Aorta (tissue), 5 donors: ENCODE results near the gene ABI3BP. TPM values are rescaled to one million over a fixed set of nuclear protein-coding genes. Genes with fewer than 3 reads are reported as not detected.

Source experiments
- ATAC-seq: fragments of 200-7000 bp; cut with Tn5 transposase; one replicate; pipeline ENCODE4 v1.9.1; 2022; ENCODE audit warnings: moderate library complexity; ENCODE audit not compliant: low FRiP score
- DNase-seq, 2 donors: peaks; one replicate each; pipeline ENCODE4 v3.0.0-alpha.2; 2020
- H3K27ac ChIP-seq, 2 donors: one replicate each; pipeline ENCODE4 v1.5.1; 2013; ENCODE audit warnings: low read length in 2 of 2, mild to moderate bottlenecking in 2 of 2, moderate library complexity in 2 of 2, control low read depth in 1 of 2, inconsistent platforms in 1 of 2, low read depth in 1 of 2
- H3K27me3 ChIP-seq, 2 donors: one replicate each; pipeline ENCODE4 v1.6.1; 2013; ENCODE audit warnings: control low read depth in 1 of 2, low read length in 1 of 2, mild to moderate bottlenecking in 1 of 2, moderate library complexity in 1 of 2; ENCODE audit not compliant: insufficient read depth in 2 of 2, control insufficient read depth in 1 of 2
- H3K36me3 ChIP-seq, 2 donors: one replicate each; pipeline ENCODE4 v1.6.1; 2013; ENCODE audit warnings: control low read depth in 1 of 2, low read length in 1 of 2, mild to moderate bottlenecking in 1 of 2; ENCODE audit not compliant: insufficient read depth in 2 of 2, control insufficient read depth in 1 of 2
- H3K4me1 ChIP-seq, 2 donors: one replicate each; pipeline ENCODE4 v1.6.1; 2013; ENCODE audit warnings: low read length in 2 of 2, control low read depth in 1 of 2, mild to moderate bottlenecking in 1 of 2, moderate library complexity in 1 of 2; ENCODE audit not compliant: insufficient read depth in 2 of 2, control insufficient read depth in 1 of 2
- H3K4me3 ChIP-seq, 2 donors: one replicate each; pipeline ENCODE4 v1.5.1; 2013; ENCODE audit warnings: low read length in 2 of 2, control low read depth in 1 of 2, mild to moderate bottlenecking in 1 of 2
- H3K9me3 ChIP-seq: one replicate; pipeline ENCODE4 v1.6.1; 2013; ENCODE audit warnings: mild to moderate bottlenecking, low read length; ENCODE audit not compliant: control insufficient read depth
- WGBS, 2 donors: extraction: QIAGEN DNeasy Blood & Tissue Kit; methylation state at CpG; one replicate each; pipeline ENCODE4 v1.1.7; 2013; 5-methylcytosine and 5-hydroxymethylcytosine counted together
- intact Hi-C, 2 donors: fragments of 100-400 bp; cut with DNase I; formaldehyde crosslinking; loops; one replicate each; pipeline versions ENCODE4 v1.14.2 to v1.15.0; 2022
- polyA plus RNA-seq, 2 donors: library from polyadenylated mRNA; stranded (reverse); fragments of 200-250 nt; gene quantifications; one replicate each; pipeline ENCODE4 v1.2.3, GENCODE V29; 2013
- total RNA-seq, 2 donors: library from RNA; stranded (reverse); fragmentation: NEBNext Ultra II Directional; extraction: Animal tissue kit (Norgen Biotek cat#: 25700); gene quantifications; one replicate each; pipeline ENCODE4 v1.2.1, GENCODE V29; 2021
- donor health status: healthy with polysubstance abuse.
- donor health status: Bipolar disorder and iron deficiency.
- donor health status: DM: no; HTN: no; CAD: no.
- donor health status: DM: no; HTN: no; CAD: no.
- donor health status: DM: yes; HTN: yes; CAD: no.

Gene ABI3BP
- total and polyA plus RNA-seq, 4 donors, result 4.6 to 389 (median 115) TPM

GRCh38 chr3:100994809-100995208 lies 1.6 kb upstream of the ABI3BP start:
- DNase-seq, result no peak
- Histone ChIP-seq H3K4me3 (no peak overlapping the region), H3K36me3 (no peaks in the 10 kb centered on the region), H3K27me3 (no peaks in the 10 kb centered on the region), H3K4me1 (no peaks in the 10 kb centered on the region), H3K9me3 (no peaks in the 10 kb centered on the region), H3K27ac (no peak overlapping the region)
- no peak for ATAC-seq
- 20 to 23% methylated on average over 2 of the region's 2 CpGs for WGBS, 2 donors
- intact Hi-C loops, result loop anchor here in 1 of 2 donors (10.0 kb wide), 1 partner anchor 70 kb away; no protein-coding TSS in a partner anchor

- DNase-seq, result no peak
- 68 to 78% methylated on average over 5 of the region's 5 CpGs for WGBS, 2 donors
These were observed 966 bp upstream of the ABI3BP start for GRCh38 chr3:100994187-100994586.

GRCh38 chr3:100992231-100993012 lies 799 bp downstream of the ABI3BP start:
- H3K4me3 ChIP-seq, result peak overlapping the region; percentile 66 to 75
- H3K36me3 ChIP-seq, result no peaks in the 10 kb centered on the region
- no peaks in the 10 kb centered on the region for H3K9me3 ChIP-seq
- 0 to 2% methylated on average over 3 of the region's 3 CpGs for WGBS, 2 donors
- ATAC-seq (peak; percentile 76), DNase-seq (no peak)
- H3K27ac ChIP-seq, result peak overlapping the region; percentile 5 to 67
- no peaks in the 10 kb centered on the region for H3K27me3 ChIP-seq
- peaks cover 0 to 2% of the 10 kb centered on the region in 2 donors for H3K4me1 ChIP-seq
- intact Hi-C loops, result loop anchor here in 1 of 2 donors (10.0 kb wide), 1 partner anchor 72 kb away; no protein-coding TSS in a partner anchor

More at GRCh38 chr3:100994187-100994586, 966 bp upstream of the ABI3BP start:
- Histone ChIP-seq H3K27ac (no peak overlapping the region), H3K4me1 (peaks cover 0 to 2% of the 10 kb centered on the region in 2 donors), H3K9me3 (no peaks in the 10 kb centered on the region), H3K4me3 (no peak overlapping the region), H3K36me3 (no peaks in the 10 kb centered on the region), H3K27me3 (no peaks in the 10 kb centered on the region)
- ATAC-seq, result no peak
- intact Hi-C loops, result loop anchor here in 1 of 2 donors (10.0 kb wide), 1 partner anchor 71 kb away; no protein-coding TSS in a partner anchor

GRCh38 chr3:100988080-100988479 lies 5.1 kb downstream of the ABI3BP start:
- ATAC-seq (no peak), DNase-seq (no peak)
- no peaks in the 10 kb centered on the region for H3K36me3 ChIP-seq
- peaks cover 0 to 2% of the 10 kb centered on the region in 2 donors for H3K4me1 ChIP-seq
- no peaks in the 10 kb centered on the region for H3K27me3 ChIP-seq
- no peaks in the 10 kb centered on the region for H3K9me3 ChIP-seq
- WGBS, 2 donors, result 66 to 71% methylated on average over 1 of the region's 1 CpG
- intact Hi-C loops, result no loop called here
- H3K4me3 ChIP-seq, result no peak overlapping the region
- H3K27ac ChIP-seq, result no peak overlapping the region

- intact Hi-C loops, result no loop called here
- no peaks in the 10 kb centered on the region for H3K9me3 ChIP-seq
- no peaks in the 10 kb centered on the region for H3K27me3 ChIP-seq
- no peak overlapping the region for H3K27ac ChIP-seq
- H3K4me3 ChIP-seq, result no peak overlapping the region
- no peaks in the 10 kb centered on the region for H3K36me3 ChIP-seq
- DNase-seq (no peak), ATAC-seq (no peak)
- H3K4me1 ChIP-seq, result no peaks in the 10 kb centered on the region
These were observed 8.9 kb downstream of the ABI3BP start for GRCh38 chr3:100984308-100984707.

GRCh38 chr3:100982710-100983109 lies 10.5 kb downstream of the ABI3BP start:
- ATAC-seq, result peak; percentile 81
- Histone ChIP-seq H3K4me1 (no peaks in the 10 kb centered on the region), H3K27me3 (no peaks in the 10 kb centered on the region), H3K9me3 (no peaks in the 10 kb centered on the region), H3K27ac (peak overlapping the region; percentile 40 to 84), H3K4me3 (peak overlapping the region in 1 of 2 donors; percentile 68), H3K36me3 (no peaks in the 10 kb centered on the region)
- WGBS, 2 donors, result 3 to 7% methylated on average over 4 of the region's 4 CpGs
- peak; percentile 77 to 86 for DNase-seq
- intact Hi-C loops, result no loop called here

- H3K27ac ChIP-seq, result no peak overlapping the region
- intact Hi-C loops, result no loop called here
- 85 to 92% methylated on average over 3 of the region's 3 CpGs for WGBS, 2 donors
- no peak overlapping the region for H3K4me3 ChIP-seq
- H3K4me1 ChIP-seq, result no peaks in the 10 kb centered on the region
- DNase-seq, result no peak
- no peaks in the 10 kb centered on the region for H3K36me3 ChIP-seq
- H3K27me3 ChIP-seq, result no peaks in the 10 kb centered on the region
- peaks cover 2% of the 10 kb centered on the region for H3K9me3 ChIP-seq
- ATAC-seq, result no peak
These were observed 11.9 kb downstream of the ABI3BP start for GRCh38 chr3:100981164-100981911.

GRCh38 chr3:100978011-100978659 lies 15.1 kb downstream of the ABI3BP start:
- 0 to 14% methylated on average over 1 of the region's 1 CpG for WGBS, 2 donors
- ATAC-seq (no peak), DNase-seq (no peak)
- H3K9me3 ChIP-seq, result peaks cover 2% of the 10 kb centered on the region
- H3K4me3 ChIP-seq, result no peak overlapping the region
- no peak overlapping the region for H3K27ac ChIP-seq
- intact Hi-C loops, result no loop called here
- no peaks in the 10 kb centered on the region for H3K27me3 ChIP-seq
- no peaks in the 10 kb centered on the region for H3K36me3 ChIP-seq
- no peaks in the 10 kb centered on the region for H3K4me1 ChIP-seq
